Measurements from ENCODE around the gene RALGPS1.

RALGPS1 gene

GRCh38 chr9:127175319-127175715 lies 260.7 kb downstream of the RALGPS1 start:
- H3K4me3 ChIP-seq (ENCODE audit: low read length) = no peak overlapping the region
- H3K27ac ChIP-seq (ENCODE audit: low read length) = no peak overlapping the region
- H3K9ac ChIP-seq (ENCODE audit: low read length) = no peak overlapping the region
- H3K27me3 ChIP-seq (ENCODE audit: control insufficient read depth, insufficient read depth, low read length) = no peaks in the 10 kb centered on the region
- H3K9me3 ChIP-seq (ENCODE audit: control insufficient read depth, low read depth, low read length) = no peaks in the 10 kb centered on the region
- H3K36me3 ChIP-seq (ENCODE audit: control insufficient read depth, low read depth, low read length) = no peaks in the 10 kb centered on the region
- no peaks in the 10 kb centered on the region for H3K4me1 ChIP-seq (ENCODE audit: control insufficient read depth, low read depth, low read length)

GRCh38 chr9:127175764-127176163 lies 261.2 kb downstream of the RALGPS1 start:
- Histone ChIP-seq H3K27me3 (ENCODE audit: control insufficient read depth, insufficient read depth, low read length) (no peaks in the 10 kb centered on the region), H3K27ac (ENCODE audit: low read length) (no peak overlapping the region), H3K9me3 (ENCODE audit: control insufficient read depth, low read depth, low read length) (no peaks in the 10 kb centered on the region), H3K36me3 (ENCODE audit: control insufficient read depth, low read depth, low read length) (no peaks in the 10 kb centered on the region), H3K4me3 (ENCODE audit: low read length) (no peak overlapping the region), H3K4me1 (ENCODE audit: control insufficient read depth, low read depth, low read length) (no peaks in the 10 kb centered on the region), H3K9ac (ENCODE audit: low read length) (no peak overlapping the region)

- H3K9me3 ChIP-seq (ENCODE audit: control insufficient read depth, low read depth, low read length) = no peaks in the 10 kb centered on the region
- H3K27ac ChIP-seq (ENCODE audit: low read length) = no peak overlapping the region
These were observed 262.0 kb downstream of the RALGPS1 start for GRCh38 chr9:127176631-127177030.

GRCh38 chr9:127177231-127177630 lies 262.6 kb downstream of the RALGPS1 start:
- Histone ChIP-seq H3K9ac (ENCODE audit: low read length) (no peak overlapping the region), H3K4me1 (ENCODE audit: control insufficient read depth, low read depth, low read length) (no peaks in the 10 kb centered on the region), H3K27ac (ENCODE audit: low read length) (no peak overlapping the region), H3K27me3 (ENCODE audit: control insufficient read depth, insufficient read depth, low read length) (no peaks in the 10 kb centered on the region), H3K36me3 (ENCODE audit: control insufficient read depth, low read depth, low read length) (no peaks in the 10 kb centered on the region), H3K9me3 (ENCODE audit: control insufficient read depth, low read depth, low read length) (no peaks in the 10 kb centered on the region), H3K4me3 (ENCODE audit: low read length) (no peak overlapping the region)

More at GRCh38 chr9:127176631-127177030, 262.0 kb downstream of the RALGPS1 start:
- Histone ChIP-seq H3K36me3 (ENCODE audit: control insufficient read depth, low read depth, low read length) (no peaks in the 10 kb centered on the region), H3K9ac (ENCODE audit: low read length) (no peak overlapping the region), H3K4me3 (ENCODE audit: low read length) (no peak overlapping the region), H3K4me1 (ENCODE audit: control insufficient read depth, low read depth, low read length) (no peaks in the 10 kb centered on the region), H3K27me3 (ENCODE audit: control insufficient read depth, insufficient read depth, low read length) (no peaks in the 10 kb centered on the region)

- Histone ChIP-seq H3K9ac (ENCODE audit: low read length) (no peak overlapping the region), H3K27ac (ENCODE audit: low read length) (no peak overlapping the region), H3K4me1 (ENCODE audit: control insufficient read depth, low read depth, low read length) (no peaks in the 10 kb centered on the region), H3K36me3 (ENCODE audit: control insufficient read depth, low read depth, low read length) (no peaks in the 10 kb centered on the region), H3K27me3 (ENCODE audit: control insufficient read depth, insufficient read depth, low read length) (no peaks in the 10 kb centered on the region), H3K4me3 (ENCODE audit: low read length) (no peak overlapping the region), H3K9me3 (ENCODE audit: control insufficient read depth, low read depth, low read length) (no peaks in the 10 kb centered on the region)
These were observed 263.2 kb downstream of the RALGPS1 start for GRCh38 chr9:127177665-127178265.

- H3K9me3 ChIP-seq (ENCODE audit: control insufficient read depth, low read depth, low read length) = no peaks in the 10 kb centered on the region
- no peaks in the 10 kb centered on the region for H3K36me3 ChIP-seq (ENCODE audit: control insufficient read depth, low read depth, low read length)
- H3K4me3 ChIP-seq (ENCODE audit: low read length) = no peak overlapping the region
- H3K27me3 ChIP-seq (ENCODE audit: control insufficient read depth, insufficient read depth, low read length) = no peaks in the 10 kb centered on the region
- H3K4me1 ChIP-seq (ENCODE audit: control insufficient read depth, low read depth, low read length) = peaks cover 5% of the 10 kb centered on the region
- H3K27ac ChIP-seq (ENCODE audit: low read length) = no peak overlapping the region
- no peak overlapping the region for H3K9ac ChIP-seq (ENCODE audit: low read length)
These were observed 264.4 kb downstream of the RALGPS1 start for GRCh38 chr9:127178686-127179632.

- Histone ChIP-seq H3K4me3 (ENCODE audit: low read length) (no peak overlapping the region), H3K36me3 (ENCODE audit: control insufficient read depth, low read depth, low read length) (no peaks in the 10 kb centered on the region), H3K4me1 (ENCODE audit: control insufficient read depth, low read depth, low read length) (peaks cover 5% of the 10 kb centered on the region), H3K9me3 (ENCODE audit: control insufficient read depth, low read depth, low read length) (no peaks in the 10 kb centered on the region), H3K9ac (ENCODE audit: low read length) (no peak overlapping the region), H3K27ac (ENCODE audit: low read length) (no peak overlapping the region), H3K27me3 (ENCODE audit: control insufficient read depth, insufficient read depth, low read length) (no peaks in the 10 kb centered on the region)
These were observed 265.3 kb downstream of the RALGPS1 start for GRCh38 chr9:127179633-127180441.

GRCh38 chr9:127180457-127181314 lies 266.1 kb downstream of the RALGPS1 start:
- no peaks in the 10 kb centered on the region for H3K9me3 ChIP-seq (ENCODE audit: control insufficient read depth, low read depth, low read length)
- no peak overlapping the region for H3K4me3 ChIP-seq (ENCODE audit: low read length)
- no peak overlapping the region for H3K9ac ChIP-seq (ENCODE audit: low read length)
- H3K27ac ChIP-seq (ENCODE audit: low read length) = no peak overlapping the region
- no peaks in the 10 kb centered on the region for H3K27me3 ChIP-seq (ENCODE audit: control insufficient read depth, insufficient read depth, low read length)
- H3K4me1 ChIP-seq (ENCODE audit: control insufficient read depth, low read depth, low read length) = peaks cover 5% of the 10 kb centered on the region
- no peaks in the 10 kb centered on the region for H3K36me3 ChIP-seq (ENCODE audit: control insufficient read depth, low read depth, low read length)

- no peaks in the 10 kb centered on the region for H3K36me3 ChIP-seq (ENCODE audit: control insufficient read depth, low read depth, low read length)
- H3K4me3 ChIP-seq (ENCODE audit: low read length) = no peak overlapping the region
- H3K9me3 ChIP-seq (ENCODE audit: control insufficient read depth, low read depth, low read length) = no peaks in the 10 kb centered on the region
- no peaks in the 10 kb centered on the region for H3K27me3 ChIP-seq (ENCODE audit: control insufficient read depth, insufficient read depth, low read length)
- H3K9ac ChIP-seq (ENCODE audit: low read length) = no peak overlapping the region
- no peak overlapping the region for H3K27ac ChIP-seq (ENCODE audit: low read length)
- peaks cover 5% of the 10 kb centered on the region for H3K4me1 ChIP-seq (ENCODE audit: control insufficient read depth, low read depth, low read length)
These were observed 266.7 kb downstream of the RALGPS1 start for GRCh38 chr9:127181315-127181580.

GRCh38 chr9:127181595-127182190 lies 267.1 kb downstream of the RALGPS1 start:
- H3K4me1 ChIP-seq (ENCODE audit: control insufficient read depth, low read depth, low read length) = peaks cover 5% of the 10 kb centered on the region
- no peaks in the 10 kb centered on the region for H3K36me3 ChIP-seq (ENCODE audit: control insufficient read depth, low read depth, low read length)
- H3K27ac ChIP-seq (ENCODE audit: low read length) = no peak overlapping the region
- no peaks in the 10 kb centered on the region for H3K9me3 ChIP-seq (ENCODE audit: control insufficient read depth, low read depth, low read length)
- no peak overlapping the region for H3K4me3 ChIP-seq (ENCODE audit: low read length)
- H3K27me3 ChIP-seq (ENCODE audit: control insufficient read depth, insufficient read depth, low read length) = no peaks in the 10 kb centered on the region
- H3K9ac ChIP-seq (ENCODE audit: low read length) = no peak overlapping the region

Measured in iPS-18a (cell line).